GM12878 (cell line): ENCODE results near the gene VARS1. TPM values are rescaled to one million over a fixed set of nuclear protein-coding genes. Genes with fewer than 3 reads are reported as not detected.
A peak's percentile ranks its signal among the peaks of the same experiment; 100 is the strongest.

Source experiments
- ATAC-seq: fragments of 200-7000 bp; cut with Tn5 transposase; 3 replicates; pipeline ENCODE4 v1.9.1; 2020; ENCODE audit warnings: mild to moderate bottlenecking, moderate library complexity
- BruUV-seq: library from RNA; stranded (reverse); fragments of 400-500 nt; replicated peaks from 2 replicates; lab custom pipeline; 2021; lab: Mats Ljungman, UMichigan
- CTCF ChIA-PET: fragments of 300-600 bp; sonication (Branson Sonifier 250); formaldehyde crosslinking; extraction: SDS; loops from one replicate; lab custom pipeline; 2021; ENCODE audit warnings: inconsistent platforms; lab: Yijun Ruan, JAX
- POLR2A ChIA-PET: fragments of 350-600 bp; formaldehyde crosslinking; extraction: SDS; loops from one replicate; lab custom pipeline; 2021; ENCODE audit warnings: inconsistent platforms; lab: Charles Lee
- RAD21 ChIA-PET: fragments of 300-600 bp; sonication (Branson Sonifier 250); formaldehyde crosslinking; loops from one replicate; lab custom pipeline; 2023; ENCODE audit warnings: antibody characterized with exemption; ENCODE audit not compliant: unreplicated experiment; lab: Charles Lee
- SMC1A ChIA-PET: fragments of 300-600 bp; sonication (Branson Sonifier 250); formaldehyde crosslinking; loops from one replicate; lab custom pipeline; 2023; ENCODE audit not compliant: unreplicated experiment, uncharacterized antibody; lab: Charles Lee
- DNase-seq: peaks from one replicate; pipeline ENCODE4 v3.0.0-alpha.2; 2011; ENCODE audit warnings: low read depth, low spot score
- FAIRE-seq: peaks from 3 replicates; lab custom pipeline; 2011; peaks lifted over from hg19 to GRCh38; lab: Jason Lieb, UNC
- H2AFZ ChIP-seq: 2 replicates; pipeline ENCODE4 v1.6.0; 2011; ENCODE audit warnings: low read depth, low read length, control low read depth; ENCODE audit not compliant: control insufficient read depth
- H3K27ac ChIP-seq: 2 replicates; pipeline ENCODE4 v1.5.1; 2011; ENCODE audit warnings: control low read depth; ENCODE audit not compliant: control insufficient read depth, insufficient read depth
- H3K27me3 ChIP-seq, 2 experiments: replicated peaks in 1 of 2; 2 replicates each; pipeline versions ENCODE4 v1.6.0 to v1.6.1; 2011; ENCODE audit warnings: low read length in 1 of 2; ENCODE audit not compliant: control insufficient read depth in 2 of 2, insufficient read depth in 2 of 2
- H3K36me3 ChIP-seq, 2 experiments: 2 replicates each; pipeline ENCODE4 v1.5.1; 2011; ENCODE audit warnings: low read length in 1 of 2; ENCODE audit not compliant: control insufficient read depth in 2 of 2, insufficient read depth in 2 of 2
- H3K4me1 ChIP-seq: 2 replicates; pipeline ENCODE4 v1.6.1; 2011; ENCODE audit warnings: mild to moderate bottlenecking, low read length, moderate library complexity, mixed read lengths; ENCODE audit not compliant: control insufficient read depth, insufficient read depth
- H3K4me2 ChIP-seq: 2 replicates; pipeline ENCODE4 v1.6.0; 2011; ENCODE audit warnings: control low read depth; ENCODE audit not compliant: control insufficient read depth, insufficient read depth
- H3K4me3 ChIP-seq: fragments of 200-600 bp; sonication (generic); 2 replicates; pipeline ENCODE4 v1.5.1; 2016
- H3K79me2 ChIP-seq: 2 replicates; pipeline ENCODE4 v1.6.0; 2011; ENCODE audit warnings: low read length; ENCODE audit not compliant: control insufficient read depth, insufficient read depth
- H3K9ac ChIP-seq: 2 replicates; pipeline ENCODE4 v1.8.0; 2011; ENCODE audit warnings: low read length, control low read depth, mixed read lengths; ENCODE audit not compliant: control insufficient read depth, insufficient read depth
- H3K9me3 ChIP-seq: replicated peaks from 3 replicates; pipeline ENCODE4 v1.5.1; 2011; ENCODE audit warnings: mild to moderate bottlenecking, low read length; ENCODE audit not compliant: control insufficient read depth, insufficient read depth
- H4K20me1 ChIP-seq: 2 replicates; pipeline ENCODE4 v1.6.0; 2011; ENCODE audit not compliant: control insufficient read depth, insufficient read depth
- FOXM1 ChIP-seq: IDR thresholded peaks from 2 replicates; pipeline ENCODE4 v1.6.1; 2012; ENCODE audit warnings: low read depth, mild to moderate bottlenecking, inconsistent platforms, low read length, moderate library complexity
- MTA3 ChIP-seq: IDR thresholded peaks from 2 replicates; pipeline ENCODE4 v1.6.1; 2012; ENCODE audit warnings: low read length, inconsistent platforms, borderline replicate concordance
- POLR2AphosphoS2 ChIP-seq: IDR thresholded peaks from 2 replicates; pipeline ENCODE4 v1.6.1; 2011; ENCODE audit warnings: low read depth, mild to moderate bottlenecking, low read length, improper control_type of control experiment, moderate library complexity
- RAD51 ChIP-seq: fragments of 450-650 bp; IDR thresholded peaks from 2 replicates; pipeline ENCODE4 v1.6.1; 2016; ENCODE audit warnings: moderate library complexity, mild to moderate bottlenecking, inconsistent platforms
- RFX5 ChIP-seq: IDR thresholded peaks from 2 replicates; pipeline ENCODE4 v1.6.1; 2011; ENCODE audit warnings: low read depth, low read length, improper control_type of control experiment
- ZNF207 ChIP-seq: fragments of 450-650 bp; IDR thresholded peaks from 2 replicates; pipeline ENCODE4 v1.6.1; 2014; ENCODE audit warnings: antibody characterized with exemption, mild to moderate bottlenecking, borderline replicate concordance
- ZSCAN29 ChIP-seq: fragments of 450-650 bp; IDR thresholded peaks from 2 replicates; pipeline ENCODE4 v1.6.1; 2017; ENCODE audit warnings: mild to moderate bottlenecking, moderate library complexity
- ZZZ3 ChIP-seq: IDR thresholded peaks from 2 replicates; pipeline ENCODE4 v1.6.1; 2011; ENCODE audit warnings: low read depth; ENCODE audit not compliant: control insufficient read depth, insufficient read length
- WGBS: methylation state at CpG from one replicate; pipeline ENCODE4 v1.1.6; 2016; ENCODE audit warnings: low lambda C conversion rate; ENCODE audit not compliant: insufficient replicate concordance, insufficient coverage; ENCODE audit errors: missing lambda C conversion rate; 5-methylcytosine and 5-hydroxymethylcytosine counted together
- in situ Hi-C: fragments of 300-500 bp; cut with MboI; formaldehyde crosslinking; loops from 9 replicates; pipeline ENCODE4 v1.14.3; 2018; ENCODE audit warnings: mixed read lengths
- intact Hi-C: fragments of 100-400 bp; cut with micrococcal nuclease; formaldehyde crosslinking; loops from one replicate; pipeline ENCODE4 v1.14.2; 2022; ENCODE audit not compliant: unreplicated experiment
- polyA plus RNA-seq, 11 experiments: library from polyadenylated mRNA; depleted of rRNA in 4 of 11; unstranded in 6 of 11; stranded (reverse) in 5 of 11; fragments of >200 nt; fragmentation: Nextera tagmentation in 4 of 11; fragmentation: Illumina TruSeq in 1 of 11; extraction: Ambion mirVana in 4 of 11; extraction: Trizol in 1 of 11; gene quantifications; 1 replicate in 1 of 11; 2 replicates in 10 of 11; pipeline versions ENCODE4 v1.2.1 to v1.2.3, GENCODE V29; 2011 to 2016; ENCODE audit warnings: inconsistent platforms in 2 of 11, missing spikeins in 2 of 11, low read depth in 1 of 11
- total RNA-seq, 4 experiments: library from RNA; depleted of rRNA in 3 of 4; stranded (reverse); fragments of >200 nt in 3 of 4; fragmentation: Illumina TruSeq in 1 of 4; extraction: Trizol in 1 of 4; gene quantifications; 2 replicates each; pipeline versions ENCODE4 v1.2.1 to v1.2.3, GENCODE V29; 2013 to 2021
- TF ChIP-seq, protein P1 (sequence below): fragments of 450-650 bp; IDR thresholded peaks from 2 replicates; pipeline ENCODE4 v1.6.1; 2017; ENCODE audit warnings: mild to moderate bottlenecking, low read depth, inconsistent platforms; ENCODE audit not compliant: poor library complexity, severe bottlenecking
- TF ChIP-seq, protein P2 (sequence below): IDR thresholded peaks from 2 replicates; pipeline ENCODE4 v1.6.1; 2011; ENCODE audit warnings: mild to moderate bottlenecking, low read depth, low read length, moderate library complexity; ENCODE audit not compliant: insufficient replicate concordance
- TF ChIP-seq, protein P3 (sequence below): IDR thresholded peaks from 2 replicates; pipeline ENCODE4 v1.6.1; 2012; ENCODE audit warnings: mild to moderate bottlenecking, low read depth, low read length
- TF ChIP-seq, protein P4 (sequence below): IDR thresholded peaks from 2 replicates; pipeline ENCODE4 v1.6.1; 2012; ENCODE audit warnings: low read depth, low read length, improper control_type of control experiment

The VARS1 gene
- total and polyA plus RNA-seq, 10 of the 15 experiments (the other 5 are each of a cell fraction or from before 2014, with no cell fraction given), result 1.2 to 243 (median 80.7) TPM

DNA sequence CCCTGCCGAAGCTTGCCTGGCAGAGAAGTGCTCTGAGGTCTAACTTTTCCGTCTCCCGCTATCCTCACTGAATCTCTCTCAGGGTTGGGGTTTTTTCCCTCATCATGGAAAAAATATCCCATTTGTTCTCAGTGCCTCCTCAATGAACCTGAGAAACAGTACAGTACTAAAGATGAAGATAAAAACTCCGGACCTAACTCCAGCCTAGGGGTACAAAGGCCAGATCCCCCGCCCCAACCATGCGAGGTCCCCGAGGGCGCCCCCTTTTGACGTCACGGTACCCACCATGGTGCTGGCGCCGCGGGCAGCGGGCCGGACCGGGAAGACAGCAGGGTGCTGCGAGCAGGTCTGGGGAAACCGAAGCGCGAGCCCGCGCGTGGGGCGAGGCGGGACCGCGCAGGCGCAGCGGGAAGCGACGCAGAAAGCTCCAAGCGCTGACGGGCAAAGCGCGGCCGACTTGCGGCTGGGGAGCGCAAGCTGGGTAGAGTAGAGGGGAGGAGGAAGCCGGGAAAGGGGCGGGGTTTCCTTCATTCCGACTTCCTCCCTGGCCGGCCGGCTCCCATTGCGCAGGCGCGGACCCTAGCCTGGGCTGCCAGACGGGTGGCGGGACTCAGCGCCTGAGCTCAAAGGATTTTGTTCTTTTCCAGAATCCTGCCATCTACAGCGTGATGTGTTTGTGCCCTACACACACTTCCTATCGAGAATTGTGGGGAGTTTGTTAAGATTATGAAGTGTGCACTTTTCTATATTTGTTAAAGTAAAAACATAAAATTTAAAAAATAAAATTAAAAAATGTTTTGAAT, 11.1 kb upstream of the VARS1 start, which contains the start of gene LSM2:
Gene LSM2, minus strand, starts transcription at position 497 of the 803 bp plus-strand sequence. Its CDS starts 209 bp downstream, at position 288.
- Histone ChIP-seq H3K4me3 (peak within 1 kb of the TSS; percentile 92), H3K36me3 (no peaks in the 10 kb centered on the region; a peak in 1 of 4 replicates), H3K4me1 (peaks cover 5% of the 10 kb centered on the region), H3K79me2 (peaks cover 15% of the 10 kb centered on the region), H3K9ac (peak within 1 kb of the TSS; percentile 96), H3K27me3 (no peaks in the 10 kb centered on the region), H3K4me2 (peak within 1 kb of the TSS; percentile 86), H3K27ac (peak within 1 kb of the TSS; percentile 81), H4K20me1 (no peaks in the 10 kb centered on the region), H3K9me3 (no peaks in the 10 kb centered on the region), H2AFZ (peak within 1 kb of the TSS; percentile 85)
- in situ Hi-C loops, result no loop called here
- WGBS, result 1% methylated on average over 51 of the region's 51 CpGs
- peak; percentile 98 for ATAC-seq
- peak; percentile 74 for DNase-seq
- ChIA-PET RAD21 (interaction anchor here (0.7 to 3.1 kb wide), 18 partner anchors 8 to 258 kb away, joined by 3 to 37 read pairs (median 6); partner anchors contain the start of genes CLIC1, DDAH2, HSPA1A and HSPA1B), POLR2A (interaction anchor here (0.6 to 3.5 kb wide), 25 partner anchors 9 to 265 kb away, joined by 3 to 44 read pairs (median 5); partner anchors contain the start of genes BAG6, CLIC1, DDX39B and EHMT2), CTCF (interaction anchor here (0.7 to 4.1 kb wide), 15 partner anchors 9 to 98 kb away, joined by 3 to 26 read pairs (median 5); partner anchors contain the start of genes HSPA1A, HSPA1L, MSH5 and NEU1), SMC1A (interaction anchor here (0.7 to 3.8 kb wide), 17 partner anchors 9 to 555 kb away, joined by 3 to 22 read pairs (median 6); partner anchors contain the start of genes CLIC1, DDAH2, HSPA1A and HSPA1B)
- intact Hi-C loops, result no loop called here
- FAIRE-seq, result peak; percentile 89
- TSS peak; percentile 84 for BruUV-seq
- TF ChIP-seq ZSCAN29, result no peak
- no peak for TF ChIP-seq RAD51
- TF ChIP-seq, protein P1, sequence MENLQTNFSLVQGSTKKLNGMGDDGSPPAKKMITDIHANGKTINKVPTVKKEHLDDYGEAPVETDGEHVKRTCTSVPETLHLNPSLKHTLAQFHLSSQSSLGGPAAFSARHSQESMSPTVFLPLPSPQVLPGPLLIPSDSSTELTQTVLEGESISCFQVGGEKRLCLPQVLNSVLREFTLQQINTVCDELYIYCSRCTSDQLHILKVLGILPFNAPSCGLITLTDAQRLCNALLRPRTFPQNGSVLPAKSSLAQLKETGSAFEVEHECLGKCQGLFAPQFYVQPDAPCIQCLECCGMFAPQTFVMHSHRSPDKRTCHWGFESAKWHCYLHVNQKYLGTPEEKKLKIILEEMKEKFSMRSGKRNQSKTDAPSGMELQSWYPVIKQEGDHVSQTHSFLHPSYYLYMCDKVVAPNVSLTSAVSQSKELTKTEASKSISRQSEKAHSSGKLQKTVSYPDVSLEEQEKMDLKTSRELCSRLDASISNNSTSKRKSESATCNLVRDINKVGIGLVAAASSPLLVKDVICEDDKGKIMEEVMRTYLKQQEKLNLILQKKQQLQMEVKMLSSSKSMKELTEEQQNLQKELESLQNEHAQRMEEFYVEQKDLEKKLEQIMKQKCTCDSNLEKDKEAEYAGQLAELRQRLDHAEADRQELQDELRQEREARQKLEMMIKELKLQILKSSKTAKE, result no peak
- TF ChIP-seq MTA3, result no peak
- TF ChIP-seq, protein P2, sequence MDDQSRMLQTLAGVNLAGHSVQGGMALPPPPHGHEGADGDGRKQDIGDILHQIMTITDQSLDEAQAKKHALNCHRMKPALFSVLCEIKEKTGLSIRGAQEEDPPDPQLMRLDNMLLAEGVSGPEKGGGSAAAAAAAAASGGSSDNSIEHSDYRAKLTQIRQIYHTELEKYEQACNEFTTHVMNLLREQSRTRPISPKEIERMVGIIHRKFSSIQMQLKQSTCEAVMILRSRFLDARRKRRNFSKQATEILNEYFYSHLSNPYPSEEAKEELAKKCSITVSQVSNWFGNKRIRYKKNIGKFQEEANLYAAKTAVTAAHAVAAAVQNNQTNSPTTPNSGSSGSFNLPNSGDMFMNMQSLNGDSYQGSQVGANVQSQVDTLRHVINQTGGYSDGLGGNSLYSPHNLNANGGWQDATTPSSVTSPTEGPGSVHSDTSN, result no peak
- TF ChIP-seq RFX5, result no peak
- TF ChIP-seq FOXM1, result no peak
- TF ChIP-seq ZZZ3, result no peak
- TF ChIP-seq, protein P3, sequence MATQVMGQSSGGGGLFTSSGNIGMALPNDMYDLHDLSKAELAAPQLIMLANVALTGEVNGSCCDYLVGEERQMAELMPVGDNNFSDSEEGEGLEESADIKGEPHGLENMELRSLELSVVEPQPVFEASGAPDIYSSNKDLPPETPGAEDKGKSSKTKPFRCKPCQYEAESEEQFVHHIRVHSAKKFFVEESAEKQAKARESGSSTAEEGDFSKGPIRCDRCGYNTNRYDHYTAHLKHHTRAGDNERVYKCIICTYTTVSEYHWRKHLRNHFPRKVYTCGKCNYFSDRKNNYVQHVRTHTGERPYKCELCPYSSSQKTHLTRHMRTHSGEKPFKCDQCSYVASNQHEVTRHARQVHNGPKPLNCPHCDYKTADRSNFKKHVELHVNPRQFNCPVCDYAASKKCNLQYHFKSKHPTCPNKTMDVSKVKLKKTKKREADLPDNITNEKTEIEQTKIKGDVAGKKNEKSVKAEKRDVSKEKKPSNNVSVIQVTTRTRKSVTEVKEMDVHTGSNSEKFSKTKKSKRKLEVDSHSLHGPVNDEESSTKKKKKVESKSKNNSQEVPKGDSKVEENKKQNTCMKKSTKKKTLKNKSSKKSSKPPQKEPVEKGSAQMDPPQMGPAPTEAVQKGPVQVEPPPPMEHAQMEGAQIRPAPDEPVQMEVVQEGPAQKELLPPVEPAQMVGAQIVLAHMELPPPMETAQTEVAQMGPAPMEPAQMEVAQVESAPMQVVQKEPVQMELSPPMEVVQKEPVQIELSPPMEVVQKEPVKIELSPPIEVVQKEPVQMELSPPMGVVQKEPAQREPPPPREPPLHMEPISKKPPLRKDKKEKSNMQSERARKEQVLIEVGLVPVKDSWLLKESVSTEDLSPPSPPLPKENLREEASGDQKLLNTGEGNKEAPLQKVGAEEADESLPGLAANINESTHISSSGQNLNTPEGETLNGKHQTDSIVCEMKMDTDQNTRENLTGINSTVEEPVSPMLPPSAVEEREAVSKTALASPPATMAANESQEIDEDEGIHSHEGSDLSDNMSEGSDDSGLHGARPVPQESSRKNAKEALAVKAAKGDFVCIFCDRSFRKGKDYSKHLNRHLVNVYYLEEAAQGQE, result no peak
- TF ChIP-seq POLR2AphosphoS2, result peak; percentile 80; the same call in 1 of the 2 replicates
- TF ChIP-seq ZNF207, result no peak
- TF ChIP-seq, protein P4, sequence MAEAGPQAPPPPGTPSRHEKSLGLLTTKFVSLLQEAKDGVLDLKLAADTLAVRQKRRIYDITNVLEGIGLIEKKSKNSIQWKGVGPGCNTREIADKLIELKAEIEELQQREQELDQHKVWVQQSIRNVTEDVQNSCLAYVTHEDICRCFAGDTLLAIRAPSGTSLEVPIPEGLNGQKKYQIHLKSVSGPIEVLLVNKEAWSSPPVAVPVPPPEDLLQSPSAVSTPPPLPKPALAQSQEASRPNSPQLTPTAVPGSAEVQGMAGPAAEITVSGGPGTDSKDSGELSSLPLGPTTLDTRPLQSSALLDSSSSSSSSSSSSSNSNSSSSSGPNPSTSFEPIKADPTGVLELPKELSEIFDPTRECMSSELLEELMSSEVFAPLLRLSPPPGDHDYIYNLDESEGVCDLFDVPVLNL, result no peak
